Testis (tissue), 3 donors: ENCODE data around the gene SGSM1. TPM values are rescaled to one million over a fixed set of nuclear protein-coding genes. Genes with fewer than 3 reads are reported as not detected.

ENCODE experiments used
- DNase-seq: peaks from one replicate; pipeline ENCODE4 v3.0.0-alpha.2; 2019
- H3K27ac ChIP-seq, 2 donors: fragments of 200-600 bp; sonication (generic); one replicate each; pipeline ENCODE4 v1.5.1; 2019
- H3K27me3 ChIP-seq: fragments of 200-600 bp; sonication (generic); one replicate; pipeline ENCODE4 v1.5.1; 2019
- H3K36me3 ChIP-seq: fragments of 200-600 bp; sonication (generic); one replicate; pipeline ENCODE4 v1.5.1; 2017; ENCODE audit warnings: low read depth; ENCODE audit errors: missing control alignments
- H3K4me1 ChIP-seq: fragments of 200-600 bp; sonication (generic); one replicate; pipeline ENCODE4 v1.5.1; 2019
- H3K4me3 ChIP-seq, 2 donors: fragments of 200-600 bp; sonication (generic); one replicate each; pipeline ENCODE4 v1.5.1; 2017 to 2019
- H3K9me3 ChIP-seq: fragments of 200-600 bp; sonication (generic); one replicate; pipeline ENCODE4 v1.5.1; 2017
- CTCF ChIP-seq, 3 experiments: fragments of 450-650 bp in 2 of 3; fragments of 200-600 bp in 1 of 3; sonication (generic) in 1 of 3; IDR thresholded peaks; one replicate each; pipeline ENCODE4 v1.5.1; 2016 to 2019; ENCODE audit warnings: antibody characterized with exemption in 3 of 3, mild to moderate bottlenecking in 2 of 3, moderate library complexity in 1 of 3
- POLR2A ChIP-seq: fragments of 450-650 bp; IDR thresholded peaks from one replicate; pipeline ENCODE4 v1.6.1; 2017; ENCODE audit warnings: antibody characterized with exemption, mild to moderate bottlenecking, moderate library complexity
- WGBS, 2 donors: methylation state at CpG; one replicate each; pipeline ENCODE4 v1.1.5; 2018; 5-methylcytosine and 5-hydroxymethylcytosine counted together
- intact Hi-C: fragments of 100-400 bp; cut with DNase I; formaldehyde crosslinking; loops from one replicate; pipeline ENCODE4 v1.15.1; 2023; ENCODE audit warnings: low total_unique reads
- polyA plus RNA-seq: library from polyadenylated mRNA; stranded (reverse); fragments of 350-450 nt; fragmentation: Illumina TruSeq; extraction: RNeasy Lipid Tissue Mini Kit (QIAGEN cat#74804); gene quantifications from one replicate; pipeline ENCODE4 v1.2.3, GENCODE V29; 2014; ENCODE audit warnings: low read depth, low replicate concordance; ENCODE audit not compliant: insufficient read depth
- total RNA-seq, 2 donors: library from RNA; depleted of rRNA; stranded (reverse); fragments of >200 nt; gene quantifications; one replicate each; pipeline ENCODE4 v1.2.3, GENCODE V29; 2016

Gene SGSM1
- total and polyA plus RNA-seq, 3 donors from 2014 or later = 5.1 to 8.4 (median 7.9) TPM

- Histone ChIP-seq H3K27ac (no peak overlapping the region), H3K4me1 (peaks cover 8% of the 10 kb centered on the region), H3K36me3 (no peaks in the 10 kb centered on the region), H3K27me3 (no peaks in the 10 kb centered on the region), H3K4me3 (no peak overlapping the region), H3K9me3 (no peaks in the 10 kb centered on the region)
- intact Hi-C loops = no loop called here
- WGBS, 2 donors = 75 to 81% methylated on average over 5 to 9 of the region's 9 CpGs
- no peak for TF ChIP-seq POLR2A
- TF ChIP-seq CTCF (IDR thresholded peaks at IDR 0.05) = no peak
- DNase-seq = no peak
Observed at GRCh38 chr22:24813861-24814770, 8.1 kb downstream of the SGSM1 start.

GRCh38 chr22:24816806-24817205 is 10.8 kb downstream of the SGSM1 start:
- DNase-seq = no peak
- peaks cover 8% of the 10 kb centered on the region for H3K4me1 ChIP-seq

GRCh38 chr22:24819487-24819886 is 13.5 kb downstream of the SGSM1 start:
- H3K4me1 ChIP-seq = peaks cover 8% of the 10 kb centered on the region
- intact Hi-C loops = no loop called here
- WGBS, 2 donors = 51 to 55% methylated on average over 2 of the region's 2 CpGs
- no peak overlapping the region for H3K27ac ChIP-seq
- H3K9me3 ChIP-seq = no peaks in the 10 kb centered on the region
- H3K36me3 ChIP-seq = no peaks in the 10 kb centered on the region
- no peak for DNase-seq
- TF ChIP-seq CTCF (IDR thresholded peaks at IDR 0.05) (no peak), POLR2A (no peak)
- no peaks in the 10 kb centered on the region for H3K27me3 ChIP-seq
- no peak overlapping the region for H3K4me3 ChIP-seq

More at GRCh38 chr22:24816806-24817205, 10.8 kb downstream of the SGSM1 start:
- Histone ChIP-seq H3K4me3 (no peak overlapping the region), H3K9me3 (no peaks in the 10 kb centered on the region), H3K36me3 (no peaks in the 10 kb centered on the region), H3K27me3 (no peaks in the 10 kb centered on the region), H3K27ac (no peak overlapping the region)
- TF ChIP-seq POLR2A = no peak
- no peak for TF ChIP-seq CTCF (IDR thresholded peaks at IDR 0.05)
- WGBS, 2 donors = 40 to 55% methylated on average over 4 of the region's 4 CpGs
- intact Hi-C loops = no loop called here

- H3K27me3 ChIP-seq = no peaks in the 10 kb centered on the region
- DNase-seq = peak; percentile 52
- H3K27ac ChIP-seq = no peak overlapping the region
- H3K36me3 ChIP-seq = no peaks in the 10 kb centered on the region
- intact Hi-C loops = no loop called here
- H3K9me3 ChIP-seq = no peaks in the 10 kb centered on the region
- H3K4me3 ChIP-seq = no peak overlapping the region
- peaks cover 8% of the 10 kb centered on the region for H3K4me1 ChIP-seq
- TF ChIP-seq POLR2A (no peak), CTCF (IDR thresholded peaks at IDR 0.05) (no peak)
- 22 to 40% methylated on average over 8 to 10 of the region's 10 CpGs for WGBS, 2 donors
Observed at GRCh38 chr22:24819911-24820461, 14.0 kb downstream of the SGSM1 start.
